Measurements from ENCODE around the gene CTAGE1.
A peak's percentile ranks its signal among the peaks of the same experiment; 100 is the strongest.

CTAGE1 gene

DNA sequence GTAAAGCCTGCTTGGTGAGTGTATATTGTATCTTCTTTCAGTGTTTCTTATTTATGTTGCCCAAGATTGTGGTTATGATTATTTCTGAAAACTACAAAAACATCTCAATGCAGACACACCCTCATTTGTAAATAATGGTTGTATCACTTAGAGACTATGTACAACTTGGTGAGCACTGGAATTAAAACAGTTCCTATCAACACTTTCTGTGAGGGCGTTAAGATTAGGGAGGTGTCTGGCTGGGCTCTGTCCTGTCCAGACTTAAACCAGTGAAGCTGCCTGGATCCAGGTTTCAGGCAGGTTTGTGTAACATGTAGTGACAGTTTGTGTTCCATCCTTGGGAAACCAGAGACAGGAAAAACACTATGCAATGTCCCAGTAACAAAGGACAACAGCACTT, 49.7 kb downstream of the CTAGE1 start:
- no peak for DNase-seq (ENCODE audit: low read depth)
- H3K4me3 ChIP-seq (ENCODE audit: low read depth, low read length) = no peak overlapping the region
- in situ Hi-C loops (cut with HindIII; ENCODE audit: low sequenced_read_pairs) = no loop called here
- TF ChIP-seq, protein P1, sequence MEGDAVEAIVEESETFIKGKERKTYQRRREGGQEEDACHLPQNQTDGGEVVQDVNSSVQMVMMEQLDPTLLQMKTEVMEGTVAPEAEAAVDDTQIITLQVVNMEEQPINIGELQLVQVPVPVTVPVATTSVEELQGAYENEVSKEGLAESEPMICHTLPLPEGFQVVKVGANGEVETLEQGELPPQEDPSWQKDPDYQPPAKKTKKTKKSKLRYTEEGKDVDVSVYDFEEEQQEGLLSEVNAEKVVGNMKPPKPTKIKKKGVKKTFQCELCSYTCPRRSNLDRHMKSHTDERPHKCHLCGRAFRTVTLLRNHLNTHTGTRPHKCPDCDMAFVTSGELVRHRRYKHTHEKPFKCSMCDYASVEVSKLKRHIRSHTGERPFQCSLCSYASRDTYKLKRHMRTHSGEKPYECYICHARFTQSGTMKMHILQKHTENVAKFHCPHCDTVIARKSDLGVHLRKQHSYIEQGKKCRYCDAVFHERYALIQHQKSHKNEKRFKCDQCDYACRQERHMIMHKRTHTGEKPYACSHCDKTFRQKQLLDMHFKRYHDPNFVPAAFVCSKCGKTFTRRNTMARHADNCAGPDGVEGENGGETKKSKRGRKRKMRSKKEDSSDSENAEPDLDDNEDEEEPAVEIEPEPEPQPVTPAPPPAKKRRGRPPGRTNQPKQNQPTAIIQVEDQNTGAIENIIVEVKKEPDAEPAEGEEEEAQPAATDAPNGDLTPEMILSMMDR (IDR thresholded peaks at IDR 0.05; ENCODE audit: low read depth, low read length, missing control alignments) = no peak

DNA sequence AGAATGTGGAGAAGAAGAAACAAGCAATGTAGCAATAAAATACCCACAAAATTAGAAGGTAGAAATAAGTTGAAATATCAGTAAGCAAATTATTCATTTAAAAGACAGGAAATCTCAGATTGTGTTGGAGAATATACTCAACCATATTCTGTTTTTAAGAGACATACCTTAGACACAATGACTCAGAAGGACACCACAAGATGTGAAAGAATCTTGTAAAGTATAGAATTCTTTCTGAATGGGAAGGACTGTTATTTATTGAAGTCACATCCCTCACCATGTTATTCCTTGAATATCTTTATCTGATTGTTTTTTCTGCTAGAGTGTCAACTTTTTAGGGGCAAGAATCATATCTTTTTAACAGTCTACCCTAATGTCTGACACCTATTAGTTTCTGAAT, 50.4 kb downstream of the CTAGE1 start:
- TF ChIP-seq, protein P1 (IDR thresholded peaks at IDR 0.05; ENCODE audit: low read depth, low read length, missing control alignments) = no peak
- in situ Hi-C loops (cut with HindIII; ENCODE audit: low sequenced_read_pairs) = no loop called here

DNA sequence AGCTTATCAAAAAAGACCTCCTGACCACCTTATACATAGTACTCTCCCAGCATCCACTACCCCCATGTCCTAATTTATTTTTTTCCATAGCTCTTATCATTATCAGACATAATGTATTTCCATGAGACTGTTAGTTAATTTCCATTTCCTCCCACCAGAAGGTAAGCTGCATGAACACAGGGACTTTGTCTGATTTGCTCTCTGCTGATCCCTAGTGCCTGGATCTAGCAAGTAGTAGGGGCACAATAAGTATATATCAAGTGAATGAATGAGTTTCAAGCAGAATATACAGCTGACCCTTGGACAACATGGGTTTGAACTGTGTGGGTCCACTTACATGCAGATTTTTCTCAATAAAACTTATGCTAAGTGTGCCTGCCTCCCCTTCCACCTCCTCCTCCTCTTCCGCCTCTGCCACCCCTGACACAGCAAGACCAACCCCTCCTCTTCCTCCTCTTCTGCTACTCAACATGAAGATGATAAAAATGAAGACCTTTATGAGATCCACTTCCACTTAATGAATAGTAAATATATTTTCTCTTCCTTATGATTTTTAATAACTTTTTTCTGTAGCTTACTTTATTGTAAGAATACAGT, 53.8 kb downstream of the CTAGE1 start:
- TF ChIP-seq, protein P1 (IDR thresholded peaks at IDR 0.05; ENCODE audit: low read depth, low read length, missing control alignments) = peak; percentile 33
- DNase-seq (ENCODE audit: low read depth) = no peak
- no peak overlapping the region for H3K4me3 ChIP-seq (ENCODE audit: low read depth, low read length)
- in situ Hi-C loops (cut with HindIII; ENCODE audit: low sequenced_read_pairs) = no loop called here

More for the DNA sequence above, 50.4 kb downstream of the CTAGE1 start:
- no peak overlapping the region for H3K4me3 ChIP-seq (ENCODE audit: low read depth, low read length)
- DNase-seq (ENCODE audit: low read depth) = no peak
